Stimulated activated CD4-positive, alpha-beta T cell treated with anti-CD3 and anti-CD28 coated beads, TNF-alpha, amount 100 ng/mL, for 4 hours (primary cell): ENCODE results near the gene SH2D1A.

Experiments
- DNase-seq, 3 experiments: peaks; one replicate each; pipeline ENCODE4 v3.0.0-alpha.2; 2020; ENCODE audit warnings: low read depth in 3 of 3

SH2D1A gene

DNA sequence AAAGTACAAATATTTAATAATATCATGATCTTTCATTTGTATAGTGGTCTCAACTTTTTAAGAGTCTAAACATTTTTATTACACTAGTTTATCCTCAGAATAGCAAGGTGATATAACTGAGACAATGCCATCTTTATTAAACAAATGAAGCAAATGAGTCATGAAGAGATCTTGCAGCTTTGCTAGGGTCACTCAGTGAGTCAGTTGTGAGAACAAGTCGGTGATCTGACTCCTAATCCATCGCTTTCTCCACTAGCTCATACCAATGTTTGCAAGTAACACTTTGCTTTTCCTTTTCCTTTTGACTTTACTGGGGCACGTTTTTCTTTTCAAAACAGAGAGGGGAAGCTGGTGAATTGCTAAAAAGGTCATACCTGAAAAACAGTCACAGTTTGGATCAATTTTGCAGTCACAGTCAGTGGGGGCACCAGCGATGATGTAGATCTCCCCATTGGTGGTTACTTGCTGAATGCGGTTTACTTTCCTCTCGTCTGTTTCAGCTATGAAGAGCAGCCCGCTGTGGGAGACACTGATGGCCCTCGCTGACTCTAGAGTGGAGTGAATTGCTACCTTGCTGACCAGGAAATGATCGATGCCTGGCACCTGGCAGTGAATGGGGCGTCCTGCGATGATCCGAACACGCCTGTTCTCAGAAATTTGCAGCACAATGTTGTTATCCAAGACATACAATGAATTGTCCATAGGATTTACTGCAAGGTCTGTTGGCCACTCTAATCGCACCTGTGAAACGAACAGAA lies 75.7 kb downstream of the SH2D1A start:
- no peak for DNase-seq
